ENCODE results near the gene SLC43A3.

DNA sequence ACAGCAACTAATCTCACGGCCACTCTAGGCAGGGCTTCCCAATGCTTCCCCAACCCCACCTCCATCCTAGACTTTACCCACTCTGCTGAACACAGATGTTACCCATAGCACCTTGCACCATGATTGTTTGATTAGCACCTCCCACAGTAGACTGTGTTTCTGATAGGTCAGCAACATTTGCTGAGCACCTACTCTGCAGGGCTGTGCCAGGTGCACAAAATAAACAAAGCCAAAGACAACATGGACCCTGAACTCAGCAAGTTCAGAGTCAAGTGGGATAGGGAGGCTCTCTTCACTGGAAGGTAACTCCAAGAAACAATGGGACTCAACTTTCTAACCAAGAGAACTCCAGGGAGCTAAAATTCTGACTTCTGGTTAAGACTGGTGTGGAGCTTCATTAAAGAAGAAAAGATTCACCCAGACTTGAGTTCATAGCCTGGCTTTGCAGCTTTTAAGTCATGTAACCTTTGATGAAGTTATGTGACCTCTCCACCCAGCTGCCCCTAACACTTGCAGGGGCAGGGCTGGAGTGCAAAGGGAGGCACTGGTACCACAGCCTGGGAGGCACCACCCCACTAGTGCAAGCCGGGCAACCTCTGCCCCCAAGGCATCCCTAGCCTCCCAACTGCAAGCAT, 26.7 kb upstream of the SLC43A3 start:
- TF ChIP-seq, protein P1, sequence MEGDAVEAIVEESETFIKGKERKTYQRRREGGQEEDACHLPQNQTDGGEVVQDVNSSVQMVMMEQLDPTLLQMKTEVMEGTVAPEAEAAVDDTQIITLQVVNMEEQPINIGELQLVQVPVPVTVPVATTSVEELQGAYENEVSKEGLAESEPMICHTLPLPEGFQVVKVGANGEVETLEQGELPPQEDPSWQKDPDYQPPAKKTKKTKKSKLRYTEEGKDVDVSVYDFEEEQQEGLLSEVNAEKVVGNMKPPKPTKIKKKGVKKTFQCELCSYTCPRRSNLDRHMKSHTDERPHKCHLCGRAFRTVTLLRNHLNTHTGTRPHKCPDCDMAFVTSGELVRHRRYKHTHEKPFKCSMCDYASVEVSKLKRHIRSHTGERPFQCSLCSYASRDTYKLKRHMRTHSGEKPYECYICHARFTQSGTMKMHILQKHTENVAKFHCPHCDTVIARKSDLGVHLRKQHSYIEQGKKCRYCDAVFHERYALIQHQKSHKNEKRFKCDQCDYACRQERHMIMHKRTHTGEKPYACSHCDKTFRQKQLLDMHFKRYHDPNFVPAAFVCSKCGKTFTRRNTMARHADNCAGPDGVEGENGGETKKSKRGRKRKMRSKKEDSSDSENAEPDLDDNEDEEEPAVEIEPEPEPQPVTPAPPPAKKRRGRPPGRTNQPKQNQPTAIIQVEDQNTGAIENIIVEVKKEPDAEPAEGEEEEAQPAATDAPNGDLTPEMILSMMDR (IDR thresholded peaks at IDR 0.05; ENCODE audit: poor library complexity) = no peak
- no peak for TF ChIP-seq EZH2 (IDR thresholded peaks at IDR 0.05; ENCODE audit: borderline replicate concordance)
- TF ChIP-seq EZH2phosphoT487 (IDR thresholded peaks at IDR 0.05; ENCODE audit: low read depth, severe bottlenecking, unreplicated experiment) = no peak

Measured in hepatocyte (in vitro differentiated cells).